Vein endothelial cell (primary cell): ENCODE measurements around the gene LRAT. TPM values are rescaled to one million over a fixed set of nuclear protein-coding genes. Genes with fewer than 3 reads are reported as not detected.

Experiments used
- small RNA-seq: library from RNA; depleted of rRNA; stranded (forward); fragments of <200 nt; gene quantifications from one replicate; pipeline ENCODE3, GENCODE V24; 2012
- total RNA-seq: library from RNA; depleted of rRNA; stranded (reverse); fragments of >200 nt; gene quantifications from 2 replicates; pipeline ENCODE4 v1.2.3, GENCODE V29; 2012

Gene LRAT
- not detected in 2 replicates for total RNA-seq

GRCh38 chr4:154743683-154744340 lies at the start of gene LRAT:
TSS of gene LRAT (plus strand) at chr4:154744000. CDS start at chr4:154744327, 327 bp downstream.

GRCh38 chr4:154781126-154781982 lies 37.6 kb downstream of the LRAT start, which contains the start of gene RBM46:
TSS of gene RBM46 (plus strand) at chr4:154781272. CDS start at chr4:154796753, 15,481 bp downstream.

Small RNAs within 50 kb of the gene (small RNA-seq; reads per million reads assigned to genes)
- gene NDUFB2P1 (not detected), gene RNU2-44P (0.24 reads per million), gene RNU2-66P (0.11 reads per million)

Other genes starting within 250 kb of the LRAT start
- gene PLRG1, start 193.6 kb upstream of the LRAT start, total RNA-seq, result 89.3 and 91.8 TPM in 2 replicates
- not detected in 2 replicates for gene FGB, start 181.0 kb upstream of the LRAT start, total RNA-seq
- not detected in 2 replicates for gene FGA, start 153.3 kb upstream of the LRAT start, total RNA-seq
- not detected in 2 replicates for gene FGG, start 131.3 kb upstream of the LRAT start, total RNA-seq
- 0.10 TPM in 1 of 2 replicates, not detected in the other for gene RBM46, start 37.3 kb downstream of the LRAT start, total RNA-seq